Mesodermal cell (in vitro differentiated cells): ENCODE results near the gene PCGF3.
"Not testable (repeated sequence)": the region's sequence is repeated elsewhere in the genome, so short reads cannot be mapped to it uniquely, and the experiment has no call there.

ENCODE experiments used
- H3K27ac ChIP-seq: 2 replicates; pipeline ENCODE4 v1.7.0; 2013; ENCODE audit warnings: mild to moderate bottlenecking, low read depth, low read length, moderate library complexity; ENCODE audit not compliant: severe bottlenecking
- H3K36me3 ChIP-seq: 2 replicates; pipeline ENCODE4 v1.7.1; 2013; ENCODE audit warnings: mild to moderate bottlenecking, low read length, moderate library complexity; ENCODE audit not compliant: control insufficient read depth, insufficient read depth
- H3K4me1 ChIP-seq: one replicate; pipeline ENCODE4 v1.7.1; 2013; ENCODE audit warnings: mild to moderate bottlenecking, low read length; ENCODE audit not compliant: insufficient read depth, control insufficient read depth, poor library complexity, severe bottlenecking
- H3K4me3 ChIP-seq: 2 replicates; pipeline ENCODE4 v1.7.0; 2013; ENCODE audit warnings: low read length, control low read depth, mild to moderate bottlenecking; ENCODE audit not compliant: insufficient read depth, poor library complexity, severe bottlenecking; ENCODE audit errors: extremely low read depth
- H3K9me3 ChIP-seq: 2 replicates; pipeline ENCODE4 v1.7.1; 2013; ENCODE audit warnings: mild to moderate bottlenecking, low read length, moderate library complexity; ENCODE audit not compliant: control insufficient read depth
- WGBS, 2 experiments: methylation state at CpG; one replicate each; pipeline ENCODE4 v1.1.5; 2013; ENCODE audit warnings: missing lambda C conversion rate in 2 of 2; ENCODE audit not compliant: insufficient coverage in 2 of 2; 5-methylcytosine and 5-hydroxymethylcytosine counted together

The PCGF3 gene

GRCh38 chr4:661881-662761, 43.5 kb upstream of the PCGF3 start:
- no peaks in the 10 kb centered on the region for H3K4me1 ChIP-seq
- H3K36me3 ChIP-seq, result no peaks in the 10 kb centered on the region
- H3K9me3 ChIP-seq, result no peaks in the 10 kb centered on the region
- WGBS, 2 experiments, result 93 to 94% methylated on average over 40 to 41 of the region's 42 CpGs
- no peak overlapping the region for H3K27ac ChIP-seq
- no peak overlapping the region for H3K4me3 ChIP-seq

- WGBS, 2 experiments, result 82 to 95% methylated on average over 18 to 19 of the region's 20 CpGs
- Histone ChIP-seq H3K4me1 (no peaks in the 10 kb centered on the region), H3K4me3 (peak overlapping the region; percentile 46), H3K9me3 (no peaks in the 10 kb centered on the region), H3K36me3 (no peaks in the 10 kb centered on the region), H3K27ac (no peak overlapping the region)
These were observed 42.6 kb upstream of the PCGF3 start for GRCh38 chr4:663046-663437.

- 51 to 61% methylated on average over 58 to 75 of the region's 80 CpGs for WGBS, 2 experiments
- Histone ChIP-seq H3K36me3 (no peaks in the 10 kb centered on the region), H3K27ac (no peak overlapping the region), H3K4me3 (peak overlapping the region; percentile 46), H3K4me1 (no peaks in the 10 kb centered on the region), H3K9me3 (no peaks in the 10 kb centered on the region)
These were observed 41.9 kb upstream of the PCGF3 start for GRCh38 chr4:663438-664428.

GRCh38 chr4:664713-665231, 40.9 kb upstream of the PCGF3 start:
- no peaks in the 10 kb centered on the region for H3K36me3 ChIP-seq
- 96 to 97% methylated on average over 20 to 24 of the region's 24 CpGs for WGBS, 2 experiments
- no peak overlapping the region for H3K27ac ChIP-seq
- no peaks in the 10 kb centered on the region for H3K4me1 ChIP-seq
- no peak overlapping the region for H3K4me3 ChIP-seq
- H3K9me3 ChIP-seq, result no peaks in the 10 kb centered on the region

- 92% methylated on average over 11 of the region's 12 CpGs for WGBS, 2 experiments
- Histone ChIP-seq H3K9me3 (no peaks in the 10 kb centered on the region), H3K36me3 (no peaks in the 10 kb centered on the region), H3K4me3 (no peak overlapping the region), H3K4me1 (no peaks in the 10 kb centered on the region), H3K27ac (no peak overlapping the region)
These were observed 40.3 kb upstream of the PCGF3 start for GRCh38 chr4:665381-665750.

GRCh38 chr4:665751-666435, 39.7 kb upstream of the PCGF3 start:
- H3K36me3 ChIP-seq, result no peaks in the 10 kb centered on the region
- H3K4me3 ChIP-seq, result no peak overlapping the region
- no peak overlapping the region for H3K27ac ChIP-seq
- 79 to 81% methylated on average over 17 to 21 of the region's 22 CpGs for WGBS, 2 experiments
- no peaks in the 10 kb centered on the region for H3K4me1 ChIP-seq
- no peaks in the 10 kb centered on the region for H3K9me3 ChIP-seq

- Histone ChIP-seq H3K36me3 (peaks cover under 1% of the 10 kb centered on the region), H3K27ac (no peak overlapping the region), H3K4me3 (no peak overlapping the region), H3K9me3 (no peaks in the 10 kb centered on the region), H3K4me1 (no peaks in the 10 kb centered on the region)
- 88 to 89% methylated on average over 20 to 21 of the region's 22 CpGs for WGBS, 2 experiments
These were observed 39.2 kb upstream of the PCGF3 start for GRCh38 chr4:666436-666810.

- Histone ChIP-seq H3K27ac (no peak overlapping the region), H3K4me1 (no peaks in the 10 kb centered on the region), H3K9me3 (no peaks in the 10 kb centered on the region), H3K36me3 (peaks cover 6% of the 10 kb centered on the region), H3K4me3 (no peak overlapping the region)
- WGBS, 2 experiments, result 86 to 93% methylated on average over 13 of the region's 28 CpGs
These were observed 38.6 kb upstream of the PCGF3 start for GRCh38 chr4:666822-667544.

GRCh38 chr4:667545-667925, 38.1 kb upstream of the PCGF3 start:
- WGBS, 2 experiments, result 57 to 75% methylated on average over 7 to 8 of the region's 10 CpGs
- no peak overlapping the region for H3K4me3 ChIP-seq
- no peaks in the 10 kb centered on the region for H3K9me3 ChIP-seq
- H3K36me3 ChIP-seq, result peaks cover 12% of the 10 kb centered on the region
- H3K27ac ChIP-seq, result no peak overlapping the region
- no peaks in the 10 kb centered on the region for H3K4me1 ChIP-seq

GRCh38 chr4:668219-668618, 37.4 kb upstream of the PCGF3 start:
- H3K4me3 ChIP-seq, H3K4me1 ChIP-seq, H3K9me3 ChIP-seq, H3K27ac ChIP-seq: not testable (repeated sequence)
- peaks cover 18% of the 10 kb centered on the region for H3K36me3 ChIP-seq
- WGBS, 2 experiments, result 90 to 100% methylated on average over 3 to 6 of the region's 6 CpGs
